Esophagus squamous epithelium (tissue), 5 donors: ENCODE results near the gene IL36A. TPM values are rescaled to one million over a fixed set of nuclear protein-coding genes. Genes with fewer than 3 reads are reported as not detected.

Experiments
- DNase-seq: peaks from one replicate; lab custom pipeline; 2025; lab: John Stamatoyannopoulos, UW
- H3K27ac ChIP-seq, 4 donors: fragments of 200-600 bp; sonication (generic); one replicate each; pipeline ENCODE4 v1.5.1; 2016 to 2019; ENCODE audit warnings: mild to moderate bottlenecking in 1 of 4
- H3K27me3 ChIP-seq, 4 donors: fragments of 200-600 bp; sonication (generic); 1 replicate in 3 of 4; 2 replicates in 1 of 4; pipeline versions ENCODE4 v1.5.1 to v1.6.0; 2017 to 2021; ENCODE audit warnings: antibody characterized with exemption in 1 of 4
- H3K36me3 ChIP-seq, 3 donors: fragments of 200-600 bp; sonication (generic); one replicate each; pipeline ENCODE4 v1.5.1; 2016 to 2019
- H3K4me1 ChIP-seq, 3 donors: fragments of 200-600 bp; sonication (generic); one replicate each; pipeline ENCODE4 v1.5.1; 2017 to 2019
- H3K4me3 ChIP-seq, 4 donors: fragments of 200-600 bp; sonication (generic); 1 replicate in 3 of 4; 2 replicates in 1 of 4; pipeline ENCODE4 v1.5.1; 2016 to 2019; ENCODE audit warnings: mild to moderate bottlenecking in 2 of 4, moderate library complexity in 1 of 4
- H3K9me3 ChIP-seq, 3 donors: fragments of 200-600 bp; sonication (generic); one replicate each; pipeline ENCODE4 v1.5.1; 2016 to 2019
- POLR2A ChIP-seq, 4 donors: fragments of 450-650 bp; IDR thresholded peaks; one replicate each; pipeline ENCODE4 v1.6.1; 2017; ENCODE audit warnings: antibody characterized with exemption in 4 of 4, mild to moderate bottlenecking in 4 of 4, moderate library complexity in 3 of 4
- WGBS, 2 donors: methylation state at CpG; one replicate each; pipeline ENCODE4 v1.1.5; 2018; 5-methylcytosine and 5-hydroxymethylcytosine counted together
- intact Hi-C: fragments of 100-400 bp; cut with DNase I; formaldehyde crosslinking; loops from one replicate; pipeline ENCODE4 v1.15.0; 2022
- total RNA-seq, 4 donors: library from RNA; depleted of rRNA; stranded (reverse); fragments of >200 nt; gene quantifications; one replicate each; pipeline ENCODE4 v1.1.0, GENCODE V29; 2016
- TF ChIP-seq, protein P1 (sequence below), 6 experiments: fragments of 450-650 bp in 4 of 6; fragments of 200-600 bp in 2 of 6; sonication (generic) in 2 of 6; IDR thresholded peaks; one replicate each; pipeline ENCODE4 v1.5.1; 2016 to 2019; ENCODE audit warnings: antibody characterized with exemption in 6 of 6, mild to moderate bottlenecking in 4 of 6, moderate library complexity in 4 of 6
- donor health status: DM: yes; HTN: yes; CAD: no.

The IL36A gene
- total RNA-seq, 4 donors from 2014 or later: 54.9 to 254 (median 207) TPM

- Histone ChIP-seq H3K4me1 (peaks cover 0 to 6% (median 0%) of the 10 kb centered on the region in 3 donors), H3K4me3 (no peak overlapping the region), H3K36me3 (no peaks in the 10 kb centered on the region), H3K27me3 (peaks cover 0 to 10% (median 0%) of the 10 kb centered on the region in 4 donors), H3K27ac (no peak overlapping the region), H3K9me3 (no peaks in the 10 kb centered on the region)
- WGBS, 2 donors: 0 to 23% methylated on average over 1 of the region's 2 CpGs
- TF ChIP-seq, protein P1, sequence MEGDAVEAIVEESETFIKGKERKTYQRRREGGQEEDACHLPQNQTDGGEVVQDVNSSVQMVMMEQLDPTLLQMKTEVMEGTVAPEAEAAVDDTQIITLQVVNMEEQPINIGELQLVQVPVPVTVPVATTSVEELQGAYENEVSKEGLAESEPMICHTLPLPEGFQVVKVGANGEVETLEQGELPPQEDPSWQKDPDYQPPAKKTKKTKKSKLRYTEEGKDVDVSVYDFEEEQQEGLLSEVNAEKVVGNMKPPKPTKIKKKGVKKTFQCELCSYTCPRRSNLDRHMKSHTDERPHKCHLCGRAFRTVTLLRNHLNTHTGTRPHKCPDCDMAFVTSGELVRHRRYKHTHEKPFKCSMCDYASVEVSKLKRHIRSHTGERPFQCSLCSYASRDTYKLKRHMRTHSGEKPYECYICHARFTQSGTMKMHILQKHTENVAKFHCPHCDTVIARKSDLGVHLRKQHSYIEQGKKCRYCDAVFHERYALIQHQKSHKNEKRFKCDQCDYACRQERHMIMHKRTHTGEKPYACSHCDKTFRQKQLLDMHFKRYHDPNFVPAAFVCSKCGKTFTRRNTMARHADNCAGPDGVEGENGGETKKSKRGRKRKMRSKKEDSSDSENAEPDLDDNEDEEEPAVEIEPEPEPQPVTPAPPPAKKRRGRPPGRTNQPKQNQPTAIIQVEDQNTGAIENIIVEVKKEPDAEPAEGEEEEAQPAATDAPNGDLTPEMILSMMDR (IDR thresholded peaks at IDR 0.05): no peak
- TF ChIP-seq POLR2A (IDR thresholded peaks at IDR 0.05): no peak
- intact Hi-C loops: no loop called here
- no peak for DNase-seq
Measured at GRCh38 chr2:112960230-112960825, 44.9 kb upstream of the IL36A start.

DNA sequence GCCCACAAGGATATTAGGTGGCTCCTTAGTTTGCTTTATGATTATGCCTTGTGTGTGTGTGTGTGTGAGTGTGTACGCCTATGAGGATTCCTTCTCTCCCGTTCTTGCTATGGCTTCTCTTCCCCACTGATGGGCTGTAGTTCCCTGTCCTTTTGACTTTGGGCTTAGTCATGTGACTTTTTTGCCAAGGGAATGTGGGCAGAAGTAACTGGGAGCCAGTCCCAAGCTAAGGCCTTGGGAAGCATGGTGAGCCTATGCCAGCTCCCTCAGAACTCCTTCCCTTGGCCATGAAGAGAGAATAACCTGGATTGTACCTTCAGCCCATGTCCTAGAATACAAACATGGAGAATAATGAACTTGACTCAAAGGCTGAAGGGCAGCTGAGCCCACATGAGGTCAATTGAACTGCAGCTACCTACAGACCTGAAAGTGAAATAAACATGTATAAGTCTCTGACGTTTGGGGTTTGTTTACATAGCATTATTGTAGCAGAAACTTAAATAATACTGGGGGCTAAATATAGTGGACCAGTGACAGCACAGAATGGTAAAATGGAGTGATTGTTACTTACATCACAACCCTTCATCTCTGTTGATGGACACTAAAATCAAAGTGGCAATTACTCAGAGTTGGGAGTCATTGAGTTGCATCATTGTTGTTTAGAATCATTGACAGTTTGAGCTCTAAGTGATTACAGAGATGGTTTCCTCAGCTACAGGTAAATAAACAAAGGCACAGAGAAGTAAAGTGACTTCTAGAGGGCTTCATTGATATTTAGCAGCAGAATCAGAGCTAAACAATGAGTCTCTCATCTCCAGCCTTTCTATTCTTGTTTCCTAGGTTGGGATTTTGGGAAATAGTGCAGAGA lies 42.7 kb upstream of the IL36A start:
- TF ChIP-seq, protein P1 (IDR thresholded peaks at IDR 0.05): no peak
- TF ChIP-seq POLR2A (IDR thresholded peaks at IDR 0.05): no peak
- 68 to 77% methylated on average over 3 of the region's 3 CpGs for WGBS, 2 donors
- Histone ChIP-seq H3K27ac (no peak overlapping the region), H3K9me3 (no peaks in the 10 kb centered on the region), H3K27me3 (peaks cover 0 to 10% (median 0%) of the 10 kb centered on the region in 4 donors), H3K4me1 (peaks cover 0 to 6% (median 0%) of the 10 kb centered on the region in 3 donors), H3K4me3 (no peak overlapping the region), H3K36me3 (no peaks in the 10 kb centered on the region)
- intact Hi-C loops: no loop called here
- DNase-seq: no peak

- H3K27ac ChIP-seq: no peak overlapping the region
Measured at GRCh38 chr2:112967023-112967422, 38.2 kb upstream of the IL36A start.

GRCh38 chr2:112972423-112973086 lies 32.7 kb upstream of the IL36A start:
- no peaks in the 10 kb centered on the region for H3K9me3 ChIP-seq
- DNase-seq: no peak
- no peak overlapping the region for H3K27ac ChIP-seq
- WGBS, 2 donors: 67 to 69% methylated on average over 4 to 5 of the region's 5 CpGs
- H3K4me1 ChIP-seq: no peaks in the 10 kb centered on the region
- no peak overlapping the region for H3K4me3 ChIP-seq
- intact Hi-C loops: no loop called here
- H3K27me3 ChIP-seq: peaks cover 0 to 31% (median 0%) of the 10 kb centered on the region in 4 donors
- no peak for TF ChIP-seq POLR2A (IDR thresholded peaks at IDR 0.05)
- TF ChIP-seq, protein P1 (IDR thresholded peaks at IDR 0.05): no peak
- no peaks in the 10 kb centered on the region for H3K36me3 ChIP-seq

More at GRCh38 chr2:112967023-112967422, 38.2 kb upstream of the IL36A start:
- Histone ChIP-seq H3K27me3 (peaks cover 0 to 7% (median 0%) of the 10 kb centered on the region in 4 donors), H3K4me1 (no peaks in the 10 kb centered on the region), H3K9me3 (no peaks in the 10 kb centered on the region), H3K36me3 (no peaks in the 10 kb centered on the region), H3K4me3 (no peak overlapping the region)
- 84 to 91% methylated on average over 2 of the region's 2 CpGs for WGBS, 2 donors
- intact Hi-C loops: no loop called here
- TF ChIP-seq, protein P1 (IDR thresholded peaks at IDR 0.05): no peak
- no peak for TF ChIP-seq POLR2A (IDR thresholded peaks at IDR 0.05)
- DNase-seq: no peak
